ENCODE measurements around the gene PRSS33. TPM values are rescaled to one million over a fixed set of nuclear protein-coding genes. Genes with fewer than 3 reads are reported as not detected.

Gene PRSS33
- total and polyA plus RNA-seq, 2 of the 8 experiments (the other 6 are each of a cell fraction or from before 2014, with no cell fraction given), result 0.09 TPM; not detected in 1

- FAIRE-seq (no peak), DNase-seq (ENCODE audit: low read depth in 1 of 2, low spot score in 2 of 2) (no peak)
- Histone ChIP-seq H2BK5ac (ENCODE audit: low read depth, low read length) (no peak overlapping the region), H2BK12ac (ENCODE audit: low read depth, low read length) (no peak overlapping the region), H2AFZ (ENCODE audit: low read length) (no peak overlapping the region), H3K27me3 (replicated peaks in 1 of 4; ENCODE audit: control insufficient read depth in 3 of 4, extremely low read depth in 1 of 4, insufficient read depth in 3 of 4, low read length in 3 of 4) (no peaks in the 10 kb centered on the region; a peak in 1 of 7 replicates), H3K36me3 (ENCODE audit: control insufficient read depth in 2 of 4, insufficient read depth in 4 of 4, low read length in 3 of 4) (no peaks in the 10 kb centered on the region), H3K9me3 (ENCODE audit: insufficient read depth in 2 of 2, low read depth in 1 of 2, low read length in 1 of 2) (no peaks in the 10 kb centered on the region), H3K79me1 (ENCODE audit: low read depth, low read length) (no peaks in the 10 kb centered on the region), H2BK15ac (ENCODE audit: low read length) (no peak overlapping the region), H4K8ac (ENCODE audit: extremely low read depth, insufficient read depth, low read length) (no peak overlapping the region), H3K9ac (replicated peaks in 1 of 4; ENCODE audit: extremely low read depth in 1 of 4, low read depth in 3 of 4, low read length in 3 of 4) (no peak overlapping the region), H3K23ac (ENCODE audit: insufficient read length) (no peak overlapping the region), H3K4me2 (ENCODE audit: insufficient read depth in 1 of 2, low read depth in 2 of 2, low read length in 2 of 2) (no peak overlapping the region), H4K5ac (ENCODE audit: insufficient read length, low read depth, low read length) (no peak overlapping the region), H3K79me2 (ENCODE audit: control insufficient read depth in 1 of 2, insufficient read depth in 2 of 2, low read length in 2 of 2) (no peaks in the 10 kb centered on the region), H3K18ac (ENCODE audit: extremely low read depth, low read length) (no peak overlapping the region), H2AK5ac (ENCODE audit: low read depth, low read length) (no peak overlapping the region), H3K4me3 (ENCODE audit: extremely low read depth in 1 of 4, insufficient read depth in 2 of 4, low read depth in 3 of 4, low read length in 4 of 4) (no peak overlapping the region), H2BK20ac (ENCODE audit: low read length) (no peak overlapping the region), H3K23me2 (ENCODE audit: low read depth, low read length) (no peaks in the 10 kb centered on the region), H3K4ac (replicated peaks; ENCODE audit: insufficient read length, low read depth, low read length) (no peak overlapping the region), H2BK120ac (replicated peaks; ENCODE audit: low read depth, low read length) (no peak overlapping the region), H3K56ac (replicated peaks; ENCODE audit: insufficient read length, low read depth, low read length) (no peak overlapping the region), H3K14ac (ENCODE audit: insufficient read length) (no peak overlapping the region), H3K27ac (ENCODE audit: low read depth, low read length) (no peak overlapping the region), H3K4me1 (replicated peaks in 1 of 4; ENCODE audit: control insufficient read depth in 3 of 4, insufficient read depth in 4 of 4, low read length in 3 of 4) (no peaks in the 10 kb centered on the region), H4K91ac (replicated peaks; ENCODE audit: insufficient read length, low read length) (no peak overlapping the region), H4K20me1 (replicated peaks in 1 of 2; ENCODE audit: control insufficient read depth in 1 of 2, insufficient read depth in 2 of 2, low read length in 2 of 2) (no peaks in the 10 kb centered on the region)
- POLR2A ChIA-PET (ENCODE audit: partially characterized antibody), result interaction anchor here (0.9 to 1.5 kb wide), 2 partner anchors 28 to 44 kb away, joined by 3 to 5 read pairs; no protein-coding TSS in a partner anchor
- WGBS, 2 experiments (ENCODE audit: extremely low coverage in 1 of 2, insufficient coverage in 1 of 2, insufficient read length in 1 of 2, insufficient replicate concordance in 2 of 2, low coverage in 1 of 2, low lambda C conversion rate in 2 of 2, missing lambda C conversion rate in 1 of 2), result 80% methylated on average over 7 of the region's 7 CpGs; no CpG with 5 or more reads in 1 of the 2 experiments
- TF ChIP-seq PHF8 (conservative IDR thresholded peaks at IDR 0.05; ENCODE audit: low read depth, low read length) (no peak), HDAC2 (IDR thresholded peaks at IDR 0.05; ENCODE audit: borderline replicate concordance in 1 of 2, low read depth in 2 of 2, low read length in 2 of 2) (no peak), BCL11A (IDR thresholded peaks at IDR 0.05; ENCODE audit: low read depth in 2 of 2, low read length in 2 of 2) (no peak), TAF7 (optimal IDR thresholded peaks at IDR 0.05; ENCODE audit: borderline replicate concordance, low read depth, low read length) (no peak), SIX5 (IDR thresholded peaks at IDR 0.05; ENCODE audit: low read depth, low read length) (no peak), ATF3 (IDR thresholded peaks at IDR 0.05; ENCODE audit: insufficient read depth, low read depth, low read length) (no peak), ZNF274 (IDR thresholded peaks at IDR 0.05; ENCODE audit: borderline replicate concordance, extremely low read depth, low read length) (no peak), TCF12 (IDR thresholded peaks at IDR 0.05; ENCODE audit: low read depth, low read length) (no peak), JUN (IDR thresholded peaks at IDR 0.05; ENCODE audit: low read depth, low read length) (no peak)
- CTCF ChIA-PET (ENCODE audit: partially characterized antibody), result interaction anchor here (0.8 to 0.9 kb wide), 2 partner anchors 57 to 72 kb away, joined by 3 to 4 read pairs; no protein-coding TSS in a partner anchor
These were observed 8.2 kb upstream of the PRSS33 start for GRCh38 chr16:2795395-2796143.
